ENCODE measurements around the gene BHLHE41.
A peak's percentile ranks its signal among the peaks of the same experiment; 100 is the strongest.

The BHLHE41 gene

DNA sequence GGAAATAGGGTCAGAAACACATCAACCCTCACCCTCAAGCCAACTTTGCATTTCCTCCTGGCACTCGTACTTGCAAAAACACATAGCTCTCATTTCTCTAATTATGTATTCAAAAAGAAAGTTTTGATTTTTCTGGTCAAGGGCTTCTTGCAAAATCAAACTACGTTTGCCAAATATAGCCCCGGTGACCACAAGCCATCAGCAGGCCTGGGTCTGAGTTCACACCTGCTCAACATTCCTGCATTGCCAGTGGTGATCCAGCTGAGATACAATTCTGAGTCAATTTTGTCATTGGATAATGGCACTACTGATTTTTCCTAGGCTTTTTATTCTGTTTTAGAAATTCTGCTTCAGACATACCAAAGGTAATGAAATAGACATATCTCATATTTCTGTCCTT is 10.7 kb upstream of the BHLHE41 start:
- no peak for TF ChIP-seq ESRRG (CRISPR knock-in tag; IDR thresholded peaks at IDR 0.05)
- no peak for TF ChIP-seq ZNF8 (CRISPR knock-in tag; IDR thresholded peaks at IDR 0.05)
- TF ChIP-seq ZC3H10 (CRISPR knock-in tag; IDR thresholded peaks at IDR 0.05): no peak
- TF ChIP-seq, protein P1, sequence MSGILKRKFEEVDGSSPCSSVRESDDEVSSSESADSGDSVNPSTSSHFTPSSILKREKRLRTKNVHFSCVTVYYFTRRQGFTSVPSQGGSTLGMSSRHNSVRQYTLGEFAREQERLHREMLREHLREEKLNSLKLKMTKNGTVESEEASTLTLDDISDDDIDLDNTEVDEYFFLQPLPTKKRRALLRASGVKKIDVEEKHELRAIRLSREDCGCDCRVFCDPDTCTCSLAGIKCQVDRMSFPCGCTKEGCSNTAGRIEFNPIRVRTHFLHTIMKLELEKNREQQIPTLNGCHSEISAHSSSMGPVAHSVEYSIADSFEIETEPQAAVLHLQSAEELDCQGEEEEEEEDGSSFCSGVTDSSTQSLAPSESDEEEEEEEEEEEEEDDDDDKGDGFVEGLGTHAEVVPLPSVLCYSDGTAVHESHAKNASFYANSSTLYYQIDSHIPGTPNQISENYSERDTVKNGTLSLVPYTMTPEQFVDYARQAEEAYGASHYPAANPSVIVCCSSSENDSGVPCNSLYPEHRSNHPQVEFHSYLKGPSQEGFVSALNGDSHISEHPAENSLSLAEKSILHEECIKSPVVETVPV (CRISPR knock-in tag; IDR thresholded peaks at IDR 0.05): no peak
- ATAC-seq: no peak

- TF ChIP-seq ZC3H10 (CRISPR knock-in tag; IDR thresholded peaks at IDR 0.05) (no peak), TOX (CRISPR knock-in tag; IDR thresholded peaks at IDR 0.05; ENCODE audit: borderline replicate concordance) (no peak), CSDC2 (CRISPR knock-in tag; IDR thresholded peaks at IDR 0.05) (no peak), BACH2 (CRISPR knock-in tag; IDR thresholded peaks at IDR 0.05; ENCODE audit: borderline replicate concordance) (no peak), ISL1 (CRISPR knock-in tag; IDR thresholded peaks at IDR 0.05) (no peak)
- TF ChIP-seq, protein P2, sequence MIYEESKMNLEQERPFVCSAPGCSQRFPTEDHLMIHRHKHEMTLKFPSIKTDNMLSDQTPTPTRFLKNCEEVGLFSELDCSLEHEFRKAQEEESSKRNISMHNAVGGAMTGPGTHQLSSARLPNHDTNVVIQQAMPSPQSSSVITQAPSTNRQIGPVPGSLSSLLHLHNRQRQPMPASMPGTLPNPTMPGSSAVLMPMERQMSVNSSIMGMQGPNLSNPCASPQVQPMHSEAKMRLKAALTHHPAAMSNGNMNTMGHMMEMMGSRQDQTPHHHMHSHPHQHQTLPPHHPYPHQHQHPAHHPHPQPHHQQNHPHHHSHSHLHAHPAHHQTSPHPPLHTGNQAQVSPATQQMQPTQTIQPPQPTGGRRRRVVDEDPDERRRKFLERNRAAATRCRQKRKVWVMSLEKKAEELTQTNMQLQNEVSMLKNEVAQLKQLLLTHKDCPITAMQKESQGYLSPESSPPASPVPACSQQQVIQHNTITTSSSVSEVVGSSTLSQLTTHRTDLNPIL (CRISPR knock-in tag; IDR thresholded peaks at IDR 0.05; ENCODE audit: low read depth): no peak
- peak; percentile 30; the same call in 2 of the 3 replicates for ATAC-seq
These were observed 10.2 kb upstream of the BHLHE41 start for GRCh38 chr12:26135010-26135420.

DNA sequence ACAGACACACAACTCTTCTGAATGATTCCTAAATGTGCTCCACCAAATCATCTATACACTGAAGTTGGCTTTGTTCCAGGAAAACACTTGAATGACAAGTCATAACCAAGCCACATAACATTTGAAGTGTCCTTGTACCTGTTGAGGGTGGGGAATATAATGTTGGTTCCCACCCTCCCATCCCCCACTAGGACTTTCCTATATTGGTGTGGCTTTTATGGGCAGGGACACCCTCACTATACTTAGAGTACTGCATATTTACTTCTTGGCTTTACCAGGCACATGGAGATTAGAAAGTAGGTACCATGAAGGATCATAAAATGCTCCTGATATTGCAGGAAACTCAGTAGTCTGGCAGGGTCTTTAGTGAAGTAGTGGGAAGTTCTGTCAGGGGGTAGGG is 9.7 kb upstream of the BHLHE41 start:
- TF ChIP-seq TOX (CRISPR knock-in tag; IDR thresholded peaks at IDR 0.05; ENCODE audit: borderline replicate concordance) (no peak), ZFP3 (CRISPR knock-in tag; IDR thresholded peaks at IDR 0.05) (no peak), CSDC2 (CRISPR knock-in tag; IDR thresholded peaks at IDR 0.05) (no peak), TSHZ2 (CRISPR knock-in tag; IDR thresholded peaks at IDR 0.05) (no peak), ZC3H10 (CRISPR knock-in tag; IDR thresholded peaks at IDR 0.05) (no peak)
- TF ChIP-seq, protein P2 (CRISPR knock-in tag; IDR thresholded peaks at IDR 0.05; ENCODE audit: low read depth): no peak
- no peak for ATAC-seq

GRCh38 chr12:26133521-26133920 is 8.7 kb upstream of the BHLHE41 start:
- ATAC-seq: no peak
- TF ChIP-seq SNAI2 (CRISPR knock-in tag; IDR thresholded peaks at IDR 0.05) (no peak), OSR1 (CRISPR knock-in tag; IDR thresholded peaks at IDR 0.05) (no peak), TSHZ2 (CRISPR knock-in tag; IDR thresholded peaks at IDR 0.05) (no peak)

DNA sequence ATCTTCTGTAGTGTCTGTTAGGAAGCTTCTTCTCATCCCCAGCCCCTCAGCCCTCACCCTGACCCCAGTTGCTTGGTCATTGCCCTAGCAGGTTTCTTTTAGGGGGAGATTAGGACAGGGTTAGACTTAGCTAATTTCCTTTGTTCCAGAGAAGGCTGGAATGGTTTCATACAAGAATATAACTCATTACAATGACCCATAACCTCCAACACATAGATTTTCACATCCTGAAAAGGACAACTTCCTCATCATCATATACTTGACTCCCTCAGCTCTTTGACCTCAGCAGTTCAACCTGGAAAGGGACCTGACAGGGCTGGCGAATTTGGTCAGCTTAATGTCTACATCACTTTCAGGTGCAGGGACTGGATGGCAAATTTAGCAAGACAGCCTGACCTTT is 8.0 kb upstream of the BHLHE41 start:
- ATAC-seq: no peak
- TF ChIP-seq POU6F1 (CRISPR knock-in tag; IDR thresholded peaks at IDR 0.05; ENCODE audit: borderline replicate concordance, low read depth) (no peak), TCF4 (CRISPR knock-in tag; IDR thresholded peaks at IDR 0.05; ENCODE audit: borderline replicate concordance) (no peak), OSR1 (CRISPR knock-in tag; IDR thresholded peaks at IDR 0.05) (no peak), PATZ1 (CRISPR knock-in tag; IDR thresholded peaks at IDR 0.05; ENCODE audit: borderline replicate concordance) (no peak), TOX (CRISPR knock-in tag; IDR thresholded peaks at IDR 0.05; ENCODE audit: borderline replicate concordance) (no peak), ARNTL (CRISPR knock-in tag; IDR thresholded peaks at IDR 0.05; ENCODE audit: borderline replicate concordance, low read depth) (no peak), SNAI2 (CRISPR knock-in tag; IDR thresholded peaks at IDR 0.05) (no peak), ZFP30 (CRISPR knock-in tag; IDR thresholded peaks at IDR 0.05) (no peak), PPARA (CRISPR knock-in tag; IDR thresholded peaks at IDR 0.05; ENCODE audit: borderline replicate concordance) (no peak), ZNF70 (CRISPR knock-in tag; IDR thresholded peaks at IDR 0.05) (no peak)

Data from SK-N-SH treated with all-trans-retinoic acid at 6 μM for 48 hours (cell line).